HepG2 (cell line): ENCODE data around the gene FCRL5. TPM values are rescaled to one million over a fixed set of nuclear protein-coding genes. Genes with fewer than 3 reads are reported as not detected.

ENCODE experiments used
- ATAC-seq: fragments of 200-7000 bp; cut with Tn5 transposase; 3 replicates; pipeline ENCODE4 v1.9.1; 2020; ENCODE audit warnings: mild to moderate bottlenecking, moderate library complexity
- BruUV-seq: library from RNA; stranded (reverse); fragments of 400-500 nt; replicated peaks from 2 replicates; lab custom pipeline; 2021; lab: Mats Ljungman, UMichigan
- CTCF ChIA-PET: fragments of 300-600 bp; formaldehyde crosslinking; extraction: SDS; loops from one replicate; lab custom pipeline; 2021; ENCODE audit warnings: low total read pairs, inconsistent platforms, low intra/inter-chr PET ratio; lab: Yijun Ruan, JAX
- POLR2A ChIA-PET: fragments of 350-600 bp; sonication (Branson Sonifier 250); formaldehyde crosslinking; loops from one replicate; lab custom pipeline; 2020; ENCODE audit warnings: antibody characterized with exemption, inconsistent platforms; lab: Yijun Ruan, JAX
- DNase-seq: peaks from one replicate; pipeline ENCODE4 v3.0.0-alpha.2; 2015; ENCODE audit warnings: low spot score
- FAIRE-seq: peaks from 3 replicates; lab custom pipeline; 2011; peaks lifted over from hg19 to GRCh38; lab: Jason Lieb, UNC
- H2AFZ ChIP-seq: one replicate; pipeline ENCODE4 v1.6.1; 2011; ENCODE audit warnings: low read length, inconsistent platforms
- H3K27ac ChIP-seq: fragments of 300-600 bp; 3 replicates; pipeline ENCODE4 v1.8.0; 2011; ENCODE audit warnings: mixed run types, mild to moderate bottlenecking, mixed read lengths, low read length, inconsistent platforms; ENCODE audit not compliant: insufficient read depth; ENCODE audit errors: extremely low read length
- H3K27me3 ChIP-seq, 2 experiments: fragments of 200-600 bp in 1 of 2; 2 replicates in 1 of 2; 3 replicates in 1 of 2; pipeline versions ENCODE4 v1.6.0 to v1.8.0; 2011; ENCODE audit warnings: low read length in 2 of 2, mild to moderate bottlenecking in 2 of 2, moderate library complexity in 2 of 2, inconsistent platforms in 1 of 2; ENCODE audit not compliant: insufficient read depth in 2 of 2, control insufficient read depth in 1 of 2
- H3K36me3 ChIP-seq, 2 experiments: fragments of 200-600 bp in 1 of 2; replicated peaks in 1 of 2; 2 replicates in 1 of 2; 3 replicates in 1 of 2; pipeline versions ENCODE4 v1.5.1 to v1.8.0; 2011; ENCODE audit warnings: low read length in 2 of 2, inconsistent platforms in 1 of 2; ENCODE audit not compliant: insufficient read depth in 2 of 2, control insufficient read depth in 1 of 2
- H3K4me1 ChIP-seq: 2 replicates; pipeline ENCODE4 v1.5.1; 2012; ENCODE audit warnings: low read length, inconsistent platforms; ENCODE audit not compliant: insufficient read depth
- H3K4me2 ChIP-seq: 2 replicates; pipeline ENCODE4 v1.6.0; 2011; ENCODE audit warnings: low read depth, low read length, inconsistent platforms
- H3K4me3 ChIP-seq, 3 experiments: fragments of 200-600 bp in 1 of 3; sonication (generic), shearing (Covaris generic) in 1 of 3; replicated peaks in 1 of 3; 2 replicates each; pipeline ENCODE4 v1.5.1; 2011 to 2016; ENCODE audit warnings: low read length in 3 of 3, inconsistent platforms in 2 of 3, low read depth in 2 of 3, mild to moderate bottlenecking in 2 of 3, control low read depth in 1 of 3, mixed read lengths in 1 of 3; ENCODE audit not compliant: insufficient read depth in 1 of 3
- H3K79me2 ChIP-seq: one replicate; pipeline ENCODE4 v1.6.1; 2011; ENCODE audit warnings: low read length, inconsistent platforms; ENCODE audit not compliant: insufficient read depth
- H3K9ac ChIP-seq: 2 replicates; pipeline ENCODE4 v1.6.0; 2011; ENCODE audit warnings: mild to moderate bottlenecking, low read depth, low read length, inconsistent platforms; ENCODE audit not compliant: insufficient read depth
- H3K9me3 ChIP-seq: 2 replicates; pipeline ENCODE4 v1.5.1; 2012; ENCODE audit warnings: mild to moderate bottlenecking, low read length
- H4K20me1 ChIP-seq: 2 replicates; pipeline ENCODE4 v1.6.0; 2011; ENCODE audit warnings: inconsistent platforms, mild to moderate bottlenecking, low read length, moderate library complexity; ENCODE audit not compliant: insufficient read depth
- ARID2 ChIP-seq: sonication (generic); formaldehyde crosslinking; IDR thresholded peaks from 2 replicates; pipeline ENCODE4 v1.8.1; 2022; ENCODE audit warnings: mild to moderate bottlenecking, missing genetic modification reagents, borderline replicate concordance
- ARID4A ChIP-seq: sonication (generic); formaldehyde crosslinking; IDR thresholded peaks from 2 replicates; pipeline ENCODE4 v1.5.0; 2020; ENCODE audit warnings: mild to moderate bottlenecking, missing genetic modification reagents, borderline replicate concordance
- CREB3 ChIP-seq: sonication (generic); formaldehyde crosslinking; IDR thresholded peaks from 2 replicates; pipeline ENCODE4 v1.5.0; 2020; ENCODE audit warnings: missing genetic modification reagents
- NFYB ChIP-seq: sonication (generic); formaldehyde crosslinking; IDR thresholded peaks from 2 replicates; pipeline ENCODE4 v1.4.0; 2020; ENCODE audit warnings: missing genetic modification reagents
- ZNF510 ChIP-seq: sonication (generic); formaldehyde crosslinking; IDR thresholded peaks from 2 replicates; pipeline ENCODE4 v1.4.0; 2020; ENCODE audit warnings: low read depth, mild to moderate bottlenecking, missing genetic modification reagents
- WGBS: methylation state at CpG from one replicate; pipeline ENCODE4 v1.1.6; 2017; ENCODE audit warnings: low lambda C conversion rate; 5-methylcytosine and 5-hydroxymethylcytosine counted together
- in situ Hi-C: cut with HindIII; loops from 2 replicates; pipeline ENCODE4 v1.10.0; 2017; ENCODE audit warnings: low pct_unique_long_range_greater_than_20kb; ENCODE audit not compliant: extremely low pct_ligation_motif_present
- intact Hi-C: fragments of 100-400 bp; cut with micrococcal nuclease; formaldehyde crosslinking; loops from one replicate; pipeline ENCODE4 v1.10.0; 2022; ENCODE audit not compliant: unreplicated experiment
- polyA plus RNA-seq, 8 experiments: library from polyadenylated mRNA; depleted of rRNA in 3 of 8; stranded (reverse) in 7 of 8; unstranded in 1 of 8; fragments of >200 nt; fragmentation: Illumina TruSeq in 4 of 8; extraction: Trizol in 4 of 8; gene quantifications; 2 replicates each; pipeline versions ENCODE4 v1.2.1 to v1.2.3, GENCODE V29; 2011 to 2016; ENCODE audit warnings: low read depth in 4 of 8, missing spikeins in 1 of 8, mixed read lengths in 1 of 8; ENCODE audit not compliant: insufficient read depth in 1 of 8
- total RNA-seq, 5 experiments: library from RNA; depleted of rRNA; stranded (reverse); fragments of >200 nt; fragmentation: Illumina TruSeq; extraction: Trizol; gene quantifications; 2 replicates each; pipeline ENCODE4 v1.2.3, GENCODE V29; 2016; ENCODE audit warnings: low read depth in 1 of 5

Gene FCRL5
- total and polyA plus RNA-seq, 2 of the 13 experiments (the other 11 are each of a cell fraction or from before 2014, with no cell fraction given), result not detected

- no peak overlapping the region for H3K4me2 ChIP-seq
- CTCF ChIA-PET, result no interaction called here
- no peak overlapping the region for H2AFZ ChIP-seq
- intact Hi-C loops, result no loop called here
- POLR2A ChIA-PET, result no interaction called here
- H3K36me3 ChIP-seq, result no peaks in the 10 kb centered on the region
- H4K20me1 ChIP-seq, result no peaks in the 10 kb centered on the region
- H3K27ac ChIP-seq, result no peak overlapping the region
- no peak for FAIRE-seq
- H3K9me3 ChIP-seq, result no peaks in the 10 kb centered on the region
- no peaks in the 10 kb centered on the region for H3K4me1 ChIP-seq
- DNase-seq, result no peak
- no peaks in the 10 kb centered on the region; a peak in 1 of 5 replicates for H3K27me3 ChIP-seq
- no peak overlapping the region for H3K9ac ChIP-seq
- BruUV-seq, result no TSS peak
- 0% methylated on average over 3 of the region's 3 CpGs for WGBS
- no peaks in the 10 kb centered on the region for H3K79me2 ChIP-seq
- TF ChIP-seq ARID4A (CRISPR knock-in tag) (no peak), ARID2 (CRISPR knock-in tag) (no peak), CREB3 (CRISPR knock-in tag) (no peak), ZNF510 (no peak), NFYB (CRISPR knock-in tag) (no peak)
- TF ChIP-seq, all 625 proteins: peak for 0
- in situ Hi-C loops, result no loop called here
- no peak for ATAC-seq
- H3K4me3 ChIP-seq, result no peak overlapping the region
These were observed 19.7 kb downstream of the FCRL5 start for GRCh38 chr1:157532569-157532968.
